Astrocyte (in vitro differentiated cells and primary cell): Measurements from ENCODE around the gene EARS2.

ENCODE experiments used
- CTCF ChIP-seq: IDR thresholded peaks from 2 replicates; pipeline ENCODE4 v1.5.1; 2011; ENCODE audit warnings: low read depth, mild to moderate bottlenecking, inconsistent platforms, low read length, moderate library complexity; ENCODE audit not compliant: insufficient read depth
- EZH2 ChIP-seq: IDR thresholded peaks from 2 replicates; pipeline ENCODE4 v1.6.1; 2012; ENCODE audit warnings: mild to moderate bottlenecking, low read length, inconsistent platforms; ENCODE audit not compliant: insufficient read depth

GRCh38 chr16:23572394-23572793 lies 15.2 kb upstream of the EARS2 start:
- no peak for TF ChIP-seq CTCF
- no peak for TF ChIP-seq EZH2
